Middle frontal gyrus (tissue), 1 donor: ENCODE data around the gene RFX4.

Experiments
- DNase-seq: peaks from one replicate; pipeline ENCODE4 v3.0.0-alpha.2; 2015; ENCODE audit warnings: low spot score; ENCODE audit errors: extremely low spot score

The RFX4 gene

DNA sequence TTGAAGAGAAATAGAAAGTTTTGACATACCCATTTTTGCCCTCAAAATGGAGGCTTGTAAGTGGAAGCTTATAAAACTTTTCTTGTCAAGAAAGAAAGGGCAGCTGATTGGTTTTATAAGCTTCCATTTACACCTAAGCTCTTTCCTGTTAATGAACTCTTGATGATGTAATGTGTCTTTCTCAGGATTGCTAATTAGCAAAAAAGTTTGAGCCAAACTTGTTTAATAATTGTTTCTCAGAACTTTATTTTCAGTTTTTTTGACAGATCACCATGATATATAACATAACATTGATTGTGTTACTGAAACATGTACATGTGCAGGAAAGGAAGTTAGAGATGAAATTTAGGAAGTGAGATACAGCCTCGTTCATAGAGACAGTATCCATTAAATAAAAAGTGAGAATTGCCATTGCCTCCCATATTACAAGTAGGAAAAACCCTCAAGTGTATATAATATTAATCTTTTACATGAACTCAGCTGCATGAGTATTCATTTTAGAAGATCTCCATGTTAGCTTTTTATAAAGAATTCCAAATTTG is 218.4 kb downstream of the RFX4 start:
- no peak for DNase-seq

- no peak for DNase-seq
Observed at GRCh38 chr12:106801830-106802533, 219.2 kb downstream of the RFX4 start.

DNA sequence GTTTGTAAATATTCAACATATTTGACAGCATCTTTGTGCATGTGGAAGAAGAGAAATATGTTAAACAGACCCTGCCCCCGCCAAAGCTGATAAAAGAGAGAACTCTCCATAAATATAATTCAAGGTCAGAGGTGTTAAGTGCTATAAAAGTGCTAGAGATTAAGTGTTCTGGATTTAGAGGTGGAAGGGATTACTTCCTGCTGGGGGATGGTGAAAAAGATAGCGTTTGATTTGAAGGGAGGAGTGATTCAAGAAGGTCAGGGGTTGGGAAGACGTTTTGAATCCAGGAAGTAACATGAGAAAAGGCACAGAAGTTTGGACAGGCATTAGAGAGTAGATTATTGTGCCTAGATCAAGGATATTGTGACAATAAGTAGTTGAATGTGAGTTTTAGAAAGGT is 221.9 kb downstream of the RFX4 start:
- no peak for DNase-seq
